Measurements from ENCODE around the gene EXD2.

- TF ChIP-seq CTCF (IDR thresholded peaks at IDR 0.05 in 2 of 3, conservative IDR thresholded peaks at IDR 0.05 in 1 of 3; ENCODE audit: control insufficient read depth in 2 of 3, extremely low read depth in 1 of 3, insufficient read depth in 1 of 3, low read depth in 3 of 3, low read length in 3 of 3): peak; percentile 62 to 77 (median 69)
- TF ChIP-seq ATF3 (IDR thresholded peaks at IDR 0.05; ENCODE audit: borderline replicate concordance, extremely low read depth, low read depth, low read length): no peak
- TF ChIP-seq CREB1 (IDR thresholded peaks at IDR 0.05; ENCODE audit: low read depth): no peak
- TF ChIP-seq EP300 (IDR thresholded peaks at IDR 0.05; ENCODE audit: borderline replicate concordance in 1 of 2, control insufficient read depth in 1 of 2, low read depth in 2 of 2, low read length in 2 of 2): no peak
- no peak for TF ChIP-seq MXI1 (IDR thresholded peaks at IDR 0.05; ENCODE audit: low read depth, low read length)
- no peak; the same call in 1 of the 2 replicates for TF ChIP-seq ZNF207 (IDR thresholded peaks at IDR 0.05; ENCODE audit: borderline replicate concordance)
- TF ChIP-seq EZH2 (IDR thresholded peaks at IDR 0.05; ENCODE audit: borderline replicate concordance, control insufficient read depth, low read depth, low read length): no peak
- TF ChIP-seq POLR2A (IDR thresholded peaks at IDR 0.05; ENCODE audit: low read depth, low read length): no peak
- TF ChIP-seq, protein P1, sequence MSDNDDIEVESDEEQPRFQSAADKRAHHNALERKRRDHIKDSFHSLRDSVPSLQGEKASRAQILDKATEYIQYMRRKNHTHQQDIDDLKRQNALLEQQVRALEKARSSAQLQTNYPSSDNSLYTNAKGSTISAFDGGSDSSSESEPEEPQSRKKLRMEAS (IDR thresholded peaks at IDR 0.05; ENCODE audit: low read depth, low read length): no peak
- no peak for TF ChIP-seq MYB (IDR thresholded peaks at IDR 0.05; ENCODE audit: borderline replicate concordance, low read depth, low read length)
- no peak for TF ChIP-seq MEF2A (IDR thresholded peaks at IDR 0.05; ENCODE audit: insufficient read depth, low read depth, low read length)
- TF ChIP-seq PAX8 (IDR thresholded peaks at IDR 0.05): no peak
- TF ChIP-seq NR2C1 (IDR thresholded peaks at IDR 0.05): no peak
- no peak for TF ChIP-seq NFYB (IDR thresholded peaks at IDR 0.05; ENCODE audit: insufficient read depth, low read depth, low read length)
These were observed 51.3 kb downstream of the EXD2 start for GRCh38 chr14:69242311-69243224.
